Measurements from ENCODE around the gene RGMB.

Gene RGMB

GRCh38 chr5:98827588-98828284 lies 54.3 kb downstream of the RGMB start:
- no peak for DNase-seq (ENCODE audit: low spot score)

GRCh38 chr5:98836175-98836574 lies 62.7 kb downstream of the RGMB start:
- DNase-seq (ENCODE audit: low spot score), result no peak

- no peak for DNase-seq (ENCODE audit: low spot score)
Observed at GRCh38 chr5:98839469-98840383, 66.3 kb downstream of the RGMB start.

- DNase-seq (ENCODE audit: low spot score), result no peak
Observed at GRCh38 chr5:98840946-98841345, 67.5 kb downstream of the RGMB start.

- DNase-seq (ENCODE audit: low spot score), result no peak
Observed at GRCh38 chr5:98843481-98843880, 70.0 kb downstream of the RGMB start.

GRCh38 chr5:98844865-98845264 lies 71.4 kb downstream of the RGMB start:
- no peak for DNase-seq (ENCODE audit: low spot score)

GRCh38 chr5:98845878-98846277 lies 72.4 kb downstream of the RGMB start:
- no peak for DNase-seq (ENCODE audit: low spot score)
